GM10248 (cell line): Measurements from ENCODE around the gene SAV1.
A peak's percentile ranks its signal among the peaks of the same experiment; 100 is the strongest.
"Not testable (repeated sequence)": the region's sequence is repeated elsewhere in the genome, so short reads cannot be mapped to it uniquely, and the experiment has no call there.

ENCODE experiments used
- CTCF ChIA-PET: fragments of 300-600 bp; sonication (Branson Sonifier 250); formaldehyde crosslinking; extraction: SDS; loops from one replicate; lab custom pipeline; 2021; ENCODE audit warnings: antibody characterized with exemption; lab: Yijun Ruan, JAX
- POLR2A ChIA-PET: fragments of 350-650 bp; sonication (Branson Sonifier 250); formaldehyde crosslinking; extraction: SDS; loops from one replicate; lab custom pipeline; 2020; ENCODE audit warnings: antibody characterized with exemption; lab: Yijun Ruan, JAX
- DNase-seq: peaks from one replicate; pipeline ENCODE4 v3.0.0; 2012; ENCODE audit errors: extremely low spot score
- CTCF ChIP-seq: IDR thresholded peaks from 2 replicates; pipeline ENCODE4 v1.5.1; 2012; ENCODE audit warnings: mild to moderate bottlenecking, low read depth; ENCODE audit errors: extremely low read depth, missing control alignments, control extremely low read depth

Gene SAV1

GRCh38 chr14:50667684-50667995 is 466 bp downstream of the SAV1 start:
- peak; percentile 28 for DNase-seq
- ChIA-PET POLR2A (no interaction called here), CTCF (interaction anchor here (1.0 kb wide), 1 partner anchor 16 kb away, joined by 3 read pairs; no protein-coding TSS in a partner anchor)
- TF ChIP-seq CTCF, result no peak

GRCh38 chr14:50666772-50667683 is 1.1 kb downstream of the SAV1 start:
- TF ChIP-seq CTCF, result no peak
- ChIA-PET POLR2A (no interaction called here), CTCF (interaction anchor here (0.8 to 1.9 kb wide), 7 partner anchors 10 to 112 kb away, joined by 3 to 8 read pairs (median 4); no protein-coding TSS in a partner anchor)
- no peak for DNase-seq

- CTCF ChIA-PET, result interaction anchor here (1.5 to 1.9 kb wide), 2 partner anchors 13 to 16 kb away, joined by 3 to 8 read pairs; no protein-coding TSS in a partner anchor
- POLR2A ChIA-PET, DNase-seq: not testable (repeated sequence)
These were observed 2.8 kb downstream of the SAV1 start for GRCh38 chr14:50665300-50665699.

GRCh38 chr14:50664579-50664978 is 3.5 kb downstream of the SAV1 start:
- CTCF ChIA-PET, DNase-seq, POLR2A ChIA-PET: not testable (repeated sequence)

GRCh38 chr14:50659327-50659974 is 8.7 kb downstream of the SAV1 start:
- POLR2A ChIA-PET, result no interaction called here

GRCh38 chr14:50658203-50658602 is 9.9 kb downstream of the SAV1 start:
- TF ChIP-seq CTCF, result no peak
- no peak for DNase-seq
- CTCF ChIA-PET, result interaction anchor here (0.7 to 2.1 kb wide), 10 partner anchors 8 to 120 kb away, joined by 3 to 8 read pairs (median 4); no protein-coding TSS in a partner anchor
- POLR2A ChIA-PET, result no interaction called here

More at GRCh38 chr14:50659327-50659974, 8.7 kb downstream of the SAV1 start:
- no peak for TF ChIP-seq CTCF
- DNase-seq, result no peak
- CTCF ChIA-PET, result interaction anchor here (1.1 to 2.0 kb wide), 6 partner anchors 12 to 118 kb away, joined by 3 to 8 read pairs (median 4); no protein-coding TSS in a partner anchor

- CTCF ChIA-PET, result interaction anchor here (0.9 to 2.1 kb wide), 9 partner anchors 9 to 120 kb away, joined by 3 to 8 read pairs (median 3); no protein-coding TSS in a partner anchor
These were observed 10.4 kb downstream of the SAV1 start for GRCh38 chr14:50657753-50658152.

More at GRCh38 chr14:50657753-50658152, 10.4 kb downstream of the SAV1 start:
- no peak for DNase-seq
- TF ChIP-seq CTCF, result no peak
- POLR2A ChIA-PET, result no interaction called here
